Nucleus accumbens (tissue), 56 donors: ENCODE data around the gene IL22RA1.

Source experiments
- DNase-seq, 56 donors: peaks; one replicate each; lab custom pipeline; 2025; lab: John Stamatoyannopoulos, UW

Gene IL22RA1

GRCh38 chr1:24118410-24119242 lies 24.3 kb downstream of the IL22RA1 start:
- DNase-seq, result no peak

GRCh38 chr1:24117722-24118409 lies 25.1 kb downstream of the IL22RA1 start:
- no peak for DNase-seq

GRCh38 chr1:24117132-24117531 lies 25.8 kb downstream of the IL22RA1 start:
- DNase-seq, result no peak

- DNase-seq, result no peak
Measured at GRCh38 chr1:24114753-24115152, 28.2 kb downstream of the IL22RA1 start.

- DNase-seq, result no peak
Measured at GRCh38 chr1:24113641-24114033, 29.3 kb downstream of the IL22RA1 start.

- DNase-seq, result peak in 18 of 56 donors; percentile 2 to 50 (median 10)
Measured at GRCh38 chr1:24111996-24112779, 30.8 kb downstream of the IL22RA1 start, which contains the start of gene MYOM3. TSS of gene MYOM3 (minus strand) at chr1:24112135. CDS start at chr1:24108636, 3,499 bp downstream.

- DNase-seq, result no peak
Measured at GRCh38 chr1:24111262-24111995, 31.5 kb downstream of the IL22RA1 start.

- no peak for DNase-seq
Measured at GRCh38 chr1:24110642-24111261, 32.2 kb downstream of the IL22RA1 start.

GRCh38 chr1:24109686-24110475 lies 33.1 kb downstream of the IL22RA1 start:
- DNase-seq, result no peak

GRCh38 chr1:24109166-24109483 lies 33.8 kb downstream of the IL22RA1 start:
- DNase-seq, result no peak

- no peak for DNase-seq
Measured at GRCh38 chr1:24108334-24109165, 34.4 kb downstream of the IL22RA1 start.

GRCh38 chr1:24107462-24108138 lies 35.3 kb downstream of the IL22RA1 start:
- DNase-seq, result no peak

- DNase-seq, result no peak
Measured at GRCh38 chr1:24105368-24106160, 37.4 kb downstream of the IL22RA1 start.

GRCh38 chr1:24104854-24105253 lies 38.1 kb downstream of the IL22RA1 start:
- DNase-seq, result no peak

GRCh38 chr1:24103879-24104278 lies 39.1 kb downstream of the IL22RA1 start:
- DNase-seq, result no peak

- no peak for DNase-seq
Measured at GRCh38 chr1:24103408-24103807, 39.5 kb downstream of the IL22RA1 start.

- no peak for DNase-seq
Measured at GRCh38 chr1:24102961-24103360, 40.0 kb downstream of the IL22RA1 start.
